Dedifferentiated amniotic fluid mesenchymal stem cell (primary cell): Measurements from ENCODE around the gene HEY2.
"Not testable (repeated sequence)": the region's sequence is repeated elsewhere in the genome, so short reads cannot be mapped to it uniquely, and the experiment has no call there.

Source experiments
- DNase-seq: peaks from one replicate; pipeline ENCODE4 v3.0.0-alpha.2; 2016; ENCODE audit errors: extremely low spot score

Gene HEY2

GRCh38 chr6:125795301-125795700 is 45.9 kb downstream of the HEY2 start:
- DNase-seq: no peak

DNA sequence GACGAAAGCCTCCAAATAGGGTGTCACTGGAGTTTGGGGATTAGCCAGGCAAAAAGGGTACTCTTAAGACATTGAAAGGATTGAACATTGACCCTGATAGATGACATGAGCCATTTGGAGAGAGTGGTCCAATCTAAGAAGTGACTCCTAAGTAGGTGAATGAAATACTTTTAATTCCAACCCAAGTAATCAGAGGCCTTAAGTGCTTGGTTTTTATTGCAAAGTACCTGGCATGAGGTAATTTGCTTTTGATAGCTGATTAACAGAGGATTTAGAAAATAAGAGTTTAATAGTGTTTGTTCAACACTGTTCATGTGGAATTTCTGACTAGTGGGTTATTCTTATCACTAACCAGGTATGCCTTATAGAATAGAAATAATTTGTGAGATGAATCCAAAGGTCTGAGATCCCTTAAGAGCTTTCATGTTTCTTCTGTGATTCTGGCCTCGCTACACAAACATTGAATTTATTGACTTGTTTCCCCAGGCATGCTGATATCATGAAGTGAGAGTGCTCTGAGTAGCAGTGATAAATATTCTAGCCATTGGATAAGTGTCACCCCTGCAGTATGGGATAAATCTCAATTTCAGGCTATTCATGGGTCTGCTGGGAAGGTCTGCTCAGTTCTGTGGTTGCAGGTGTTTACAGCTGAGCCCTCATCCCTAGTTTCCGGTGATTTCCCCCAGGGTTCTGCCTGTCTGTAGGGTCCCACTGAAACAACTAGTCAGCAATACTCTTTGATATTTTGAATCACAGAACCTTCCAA is 47.9 kb downstream of the HEY2 start:
- DNase-seq: no peak

DNA sequence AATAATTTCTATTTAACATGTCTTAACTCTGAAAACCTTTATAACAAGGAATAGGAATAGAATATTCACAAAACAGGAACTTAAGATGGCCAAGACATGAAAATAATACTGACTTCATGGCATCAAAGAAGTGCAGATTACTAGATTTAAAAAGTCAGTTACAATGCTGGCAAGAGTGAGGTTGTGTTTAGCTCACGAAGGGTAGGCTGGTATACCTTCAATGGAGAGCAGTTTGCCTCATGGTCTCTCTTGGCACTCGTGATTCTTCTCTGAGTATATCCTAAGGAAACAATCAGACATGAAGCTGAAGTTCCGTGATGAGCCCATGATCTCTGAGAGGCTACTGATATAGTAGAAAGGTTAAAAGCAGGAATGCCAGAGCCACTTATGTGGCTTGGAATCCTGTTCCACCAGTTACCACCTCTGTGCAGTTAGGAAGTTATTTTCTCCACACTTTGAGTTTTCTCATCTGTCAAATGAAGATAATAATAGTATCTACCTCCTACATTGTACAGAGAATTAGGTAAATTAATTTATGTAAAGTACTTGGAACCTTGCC is 48.5 kb downstream of the HEY2 start:
- no peak for DNase-seq

DNA sequence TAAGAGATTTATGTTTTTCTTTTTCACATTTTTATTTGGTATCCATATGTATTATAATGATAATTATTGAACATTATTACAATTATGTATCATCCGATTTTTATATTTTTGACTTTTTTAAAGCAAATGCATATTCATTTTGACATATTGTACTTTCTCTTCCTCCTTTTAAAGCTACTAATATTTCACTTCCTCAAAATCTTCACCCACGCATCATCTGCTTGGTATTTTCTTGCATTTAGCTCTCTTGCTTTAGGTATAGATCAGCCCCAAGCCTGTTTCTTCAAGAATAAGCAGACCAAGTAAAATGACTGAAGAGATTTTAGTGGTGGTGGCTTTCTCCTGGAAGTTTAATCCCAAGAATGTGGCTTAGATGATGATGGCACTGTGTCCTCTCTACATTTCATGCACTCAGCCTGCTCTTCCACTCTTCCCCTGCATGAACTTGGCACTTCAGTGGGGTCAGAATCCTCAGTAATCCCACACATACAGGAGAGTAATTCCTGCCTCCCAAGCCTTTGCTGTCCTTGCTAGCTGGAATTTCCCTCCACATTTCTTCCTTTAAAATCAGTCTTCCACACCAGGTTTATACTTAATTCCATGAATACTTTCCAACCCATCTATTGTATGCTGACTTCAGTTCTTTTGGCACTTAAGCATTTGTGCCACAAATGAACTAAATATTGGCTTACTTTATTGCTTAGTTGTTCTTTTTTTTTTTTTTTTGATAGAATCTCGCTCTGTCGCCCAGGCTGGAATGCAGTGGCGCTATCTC is 49.5 kb downstream of the HEY2 start:
- DNase-seq: no peak

DNA sequence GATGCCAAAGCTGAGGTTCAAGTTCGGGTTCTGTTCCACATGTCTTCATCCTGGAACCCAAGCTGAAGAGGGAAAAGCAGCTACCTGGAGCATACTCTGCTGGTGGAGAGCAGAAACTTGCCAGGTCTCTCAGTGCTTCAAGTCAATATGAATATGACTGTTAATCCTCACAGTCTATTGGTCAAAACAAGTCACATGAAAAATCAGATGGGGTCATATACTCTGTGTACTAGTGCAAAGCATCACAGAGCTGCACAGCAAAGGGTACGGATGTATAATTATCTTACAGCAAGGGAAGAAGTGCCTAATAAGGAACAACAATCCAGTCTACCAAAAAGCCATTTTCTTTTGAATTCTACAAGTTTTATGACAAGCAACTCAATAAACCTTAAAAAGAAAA is 53.0 kb downstream of the HEY2 start:
- DNase-seq: no peak

DNA sequence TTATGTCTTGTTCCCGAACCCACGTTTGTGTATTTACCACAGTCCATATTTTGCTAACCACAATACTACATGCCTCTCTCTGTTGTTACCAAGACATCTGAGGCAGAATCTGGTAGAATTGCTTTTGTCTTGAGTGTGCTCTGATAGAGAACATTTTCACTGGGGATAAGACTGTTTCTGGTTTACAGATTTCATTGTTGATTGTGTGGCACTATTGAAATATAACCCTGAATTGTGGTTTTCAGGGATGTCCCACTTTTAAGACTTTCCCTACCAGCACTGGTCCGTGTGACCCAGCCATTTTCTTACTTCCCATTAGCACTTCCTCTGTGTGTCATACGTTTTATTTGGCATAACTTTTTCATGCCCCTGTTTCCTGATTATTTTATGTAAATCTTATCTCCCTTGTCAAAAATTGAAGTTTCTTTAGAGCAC is 53.5 kb downstream of the HEY2 start:
- DNase-seq: no peak

DNA sequence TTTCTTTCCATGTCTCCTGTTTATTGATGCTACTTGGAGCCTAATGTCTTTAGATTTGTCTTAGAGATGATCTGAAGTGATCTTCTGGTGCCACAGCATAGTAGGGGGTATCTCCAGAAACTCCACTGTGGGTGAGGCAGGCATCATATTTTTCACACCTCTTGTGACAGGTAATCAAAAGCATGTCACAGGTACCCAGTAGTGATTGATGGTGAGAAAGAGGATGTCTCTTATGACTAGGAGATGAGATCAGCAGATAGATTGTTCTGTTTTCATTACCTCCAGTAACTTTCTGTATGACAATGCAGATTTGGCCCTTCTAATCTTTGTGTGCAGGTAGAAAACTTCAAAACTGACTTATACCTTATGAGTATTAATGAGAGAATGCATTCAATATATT is 54.8 kb downstream of the HEY2 start:
- DNase-seq: no peak

DNA sequence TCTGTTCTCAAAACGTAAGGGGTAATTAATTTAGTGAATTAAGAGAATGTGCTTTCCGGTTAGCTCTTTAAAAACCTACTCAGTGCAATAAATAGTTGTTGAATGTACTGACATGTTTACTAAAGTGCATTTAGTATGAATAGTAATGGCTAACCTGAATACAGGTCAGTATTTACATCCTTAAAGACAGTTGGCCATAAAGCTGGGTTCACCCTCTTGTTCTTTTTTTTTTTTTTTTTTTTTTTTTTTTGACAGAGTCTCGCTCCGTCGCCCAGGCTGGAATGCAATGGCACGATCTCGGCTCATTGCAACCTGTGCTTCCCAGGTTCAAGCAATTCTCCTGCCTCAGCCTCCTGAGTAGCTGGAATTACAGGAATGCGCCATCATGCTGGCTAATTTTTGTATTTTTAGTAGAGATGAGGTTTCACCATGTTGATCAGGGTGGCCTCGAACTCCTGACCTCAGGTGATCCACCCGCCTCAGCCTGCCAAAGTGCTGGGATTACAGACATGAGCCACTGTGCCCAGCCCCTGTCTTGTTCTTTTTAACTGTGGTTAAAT is 55.5 kb downstream of the HEY2 start:
- not testable (repeated sequence) for DNase-seq

DNA sequence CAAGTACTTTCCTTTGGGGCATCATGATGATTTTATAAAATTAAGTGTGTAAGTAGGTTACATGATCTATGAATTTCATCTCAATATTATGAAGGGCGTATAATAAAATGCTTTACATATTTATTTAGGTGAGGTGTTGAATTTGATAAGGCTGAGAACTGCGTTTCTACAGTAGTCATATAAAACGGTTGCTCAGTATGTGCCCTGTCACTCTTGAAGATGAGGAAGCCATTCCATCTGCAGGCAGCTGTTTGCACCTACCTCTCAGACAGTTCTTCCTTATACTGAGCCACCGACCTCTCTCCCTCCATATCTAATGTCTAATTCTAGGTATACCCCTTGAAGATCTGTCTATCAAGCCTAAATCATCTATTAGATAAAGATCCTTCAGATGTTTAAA is 57.4 kb downstream of the HEY2 start:
- no peak for DNase-seq

- no peak for DNase-seq
These were observed 57.9 kb downstream of the HEY2 start for GRCh38 chr6:125807293-125807692.

- DNase-seq: no peak
These were observed 58.6 kb downstream of the HEY2 start for GRCh38 chr6:125808060-125808459.

DNA sequence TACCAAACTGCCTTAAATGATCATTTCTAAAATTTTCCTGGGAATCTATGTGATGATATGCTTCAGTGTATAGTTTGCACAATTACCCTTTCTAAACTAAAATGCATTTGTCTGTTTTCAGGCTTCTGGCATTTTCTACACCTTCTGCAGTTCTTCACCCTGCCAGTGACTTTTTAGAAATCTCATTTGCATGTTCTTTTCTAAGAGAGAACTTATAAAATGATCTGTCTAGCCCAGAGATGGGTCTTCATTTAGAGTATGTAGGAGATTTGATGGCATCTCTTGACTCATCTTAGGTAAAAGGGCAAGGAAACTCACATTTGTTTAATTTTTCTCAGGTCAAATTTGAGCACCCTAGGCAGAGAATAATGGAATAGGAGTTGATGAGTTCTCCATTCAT is 59.2 kb downstream of the HEY2 start:
- DNase-seq: no peak

- no peak for DNase-seq
These were observed 60.2 kb downstream of the HEY2 start for GRCh38 chr6:125809570-125810170.

GRCh38 chr6:125810445-125810844 is 61.0 kb downstream of the HEY2 start:
- no peak for DNase-seq
